RWPE2 (cell line): Measurements from ENCODE around the gene FBXW8.

Experiments used
- ATAC-seq: fragments of 200-7000 bp; cut with Tn5 transposase; 3 replicates; pipeline ENCODE4 v1.9.1; 2021; ENCODE audit warnings: low read depth
- DNase-seq: peaks from one replicate; pipeline ENCODE4 v3.0.0-alpha.2; 2020; ENCODE audit warnings: low spot score
- H3K27ac ChIP-seq: fragments of 450-650 bp; 2 replicates; pipeline ENCODE4 v1.5.1; 2017; ENCODE audit warnings: mild to moderate bottlenecking; ENCODE audit not compliant: poor library complexity, severe bottlenecking
- H3K27me3 ChIP-seq: fragments of 250-450 bp; sonication (Bioruptor Pico); 2 replicates; pipeline ENCODE4 v1.5.1; 2021; ENCODE audit warnings: mild to moderate bottlenecking, moderate library complexity; ENCODE audit not compliant: insufficient read depth, poor library complexity, severe bottlenecking
- H3K36me3 ChIP-seq: fragments of 250-450 bp; sonication (Bioruptor Pico); 2 replicates; pipeline ENCODE4 v1.5.1; 2020; ENCODE audit warnings: low read depth, mild to moderate bottlenecking, moderate library complexity
- H3K4me1 ChIP-seq: fragments of 250-450 bp; sonication (Bioruptor Pico); 2 replicates; pipeline ENCODE4 v1.5.1; 2021; ENCODE audit warnings: mild to moderate bottlenecking, moderate library complexity; ENCODE audit not compliant: insufficient read depth, poor library complexity, severe bottlenecking
- H3K4me3 ChIP-seq: fragments of 250-450 bp; sonication (Bioruptor Pico); 2 replicates; pipeline ENCODE4 v1.5.1; 2021; ENCODE audit warnings: mild to moderate bottlenecking, moderate library complexity; ENCODE audit not compliant: severe bottlenecking
- H3K9me3 ChIP-seq: fragments of 250-450 bp; sonication (Bioruptor Pico); 2 replicates; pipeline ENCODE4 v1.5.1; 2021; ENCODE audit warnings: mild to moderate bottlenecking, moderate library complexity; ENCODE audit not compliant: severe bottlenecking
- CTCF ChIP-seq: fragments of 450-650 bp; IDR thresholded peaks from one replicate; pipeline ENCODE4 v1.5.1; 2017; ENCODE audit warnings: mild to moderate bottlenecking, moderate library complexity; ENCODE audit not compliant: poor library complexity, severe bottlenecking

FBXW8 gene

GRCh38 chr12:116892349-116893140 is 18.2 kb upstream of the FBXW8 start:
- Histone ChIP-seq H3K36me3 (no peaks in the 10 kb centered on the region), H3K9me3 (no peaks in the 10 kb centered on the region), H3K27me3 (no peaks in the 10 kb centered on the region), H3K4me3 (no peak overlapping the region), H3K4me1 (no peaks in the 10 kb centered on the region), H3K27ac (no peak overlapping the region)
- DNase-seq (no peak), ATAC-seq (no peak)
- TF ChIP-seq CTCF = no peak

DNA sequence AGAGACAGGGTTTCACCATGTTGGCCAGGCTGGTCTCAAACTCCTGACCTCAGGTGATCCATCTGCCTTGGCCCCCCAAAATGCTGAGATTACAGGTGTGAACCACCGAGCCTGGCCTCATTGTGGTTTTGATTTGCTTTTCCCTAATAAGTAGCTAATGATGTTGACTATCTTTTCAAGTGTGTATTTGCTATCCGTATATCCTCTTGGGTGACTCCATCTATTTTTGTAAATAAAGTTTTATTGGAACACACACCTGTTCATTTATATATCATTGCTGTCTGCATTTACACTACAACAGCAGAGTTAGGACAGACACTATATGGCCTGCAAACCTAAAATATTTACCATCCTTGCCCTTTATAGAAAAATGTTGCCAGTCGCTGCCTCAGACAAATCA is 15.8 kb upstream of the FBXW8 start:
- TF ChIP-seq CTCF = no peak
- Histone ChIP-seq H3K4me3 (no peak overlapping the region), H3K4me1 (no peaks in the 10 kb centered on the region), H3K27ac (no peak overlapping the region), H3K36me3 (no peaks in the 10 kb centered on the region), H3K9me3 (no peaks in the 10 kb centered on the region), H3K27me3 (no peaks in the 10 kb centered on the region)
- ATAC-seq (no peak), DNase-seq (no peak)

DNA sequence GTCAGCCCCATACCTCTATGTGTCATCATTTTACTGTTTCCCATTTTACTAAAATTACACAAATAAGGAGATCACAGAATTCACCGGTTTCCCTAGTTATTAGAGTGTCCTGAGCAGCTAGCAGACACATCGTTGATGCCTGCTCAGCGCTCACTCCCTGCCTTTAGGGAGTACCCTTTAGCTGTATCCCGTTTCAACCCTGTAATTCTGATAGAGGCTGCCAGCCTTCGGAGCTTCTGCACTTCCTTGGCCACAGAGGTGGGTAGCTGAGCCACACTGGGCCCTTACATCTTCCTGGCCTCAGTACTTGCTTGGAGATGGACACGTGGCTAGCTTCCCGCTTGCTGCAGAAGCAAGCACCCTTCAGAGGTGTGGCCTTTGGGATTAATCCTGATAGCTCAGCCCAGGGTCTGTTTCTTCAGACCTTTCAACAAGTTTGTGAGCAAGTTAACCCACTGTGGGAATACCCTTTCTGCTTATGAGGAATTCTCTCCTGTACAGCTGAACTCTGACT is 14.3 kb upstream of the FBXW8 start:
- DNase-seq = no peak
- Histone ChIP-seq H3K36me3 (no peaks in the 10 kb centered on the region), H3K9me3 (no peaks in the 10 kb centered on the region)

GRCh38 chr12:116897476-116897875 is 13.3 kb upstream of the FBXW8 start:
- no peak for TF ChIP-seq CTCF
- Histone ChIP-seq H3K4me3 (no peak overlapping the region), H3K27me3 (no peaks in the 10 kb centered on the region), H3K36me3 (no peaks in the 10 kb centered on the region), H3K4me1 (no peaks in the 10 kb centered on the region), H3K27ac (no peak overlapping the region), H3K9me3 (no peaks in the 10 kb centered on the region)
- DNase-seq (no peak), ATAC-seq (no peak)

More for the DNA sequence above, 14.3 kb upstream of the FBXW8 start:
- no peak for ATAC-seq
- no peak for TF ChIP-seq CTCF
- no peaks in the 10 kb centered on the region for H3K27me3 ChIP-seq
- no peaks in the 10 kb centered on the region for H3K4me1 ChIP-seq
- no peak overlapping the region for H3K27ac ChIP-seq
- no peak overlapping the region for H3K4me3 ChIP-seq

- Histone ChIP-seq H3K4me3 (no peak overlapping the region), H3K36me3 (no peaks in the 10 kb centered on the region), H3K4me1 (no peaks in the 10 kb centered on the region), H3K9me3 (no peaks in the 10 kb centered on the region), H3K27ac (no peak overlapping the region), H3K27me3 (no peaks in the 10 kb centered on the region)
- ATAC-seq (peak; percentile 35; the same call in 1 of the 3 replicates), DNase-seq (no peak)
- TF ChIP-seq CTCF = no peak
Observed at GRCh38 chr12:116898669-116899068, 12.1 kb upstream of the FBXW8 start.
